Esophagus muscularis mucosa (tissue), 4 donors: ENCODE measurements around the gene KIF5C. TPM values are rescaled to one million over a fixed set of nuclear protein-coding genes. Genes with fewer than 3 reads are reported as not detected.

Experiments
- DNase-seq: peaks from one replicate; pipeline ENCODE4 v3.0.0-alpha.2; 2017; ENCODE audit errors: extremely low spot score
- H3K27ac ChIP-seq, 4 donors: fragments of 200-600 bp; sonication (generic); replicated peaks in 1 of 4; 1 replicate in 3 of 4; 2 replicates in 1 of 4; pipeline ENCODE4 v1.5.1; 2016 to 2019; ENCODE audit warnings: mild to moderate bottlenecking in 1 of 4
- H3K27me3 ChIP-seq, 4 donors: fragments of 200-600 bp; sonication (generic); one replicate each; pipeline versions ENCODE4 v1.5.1 to v1.6.0; 2016 to 2019
- H3K36me3 ChIP-seq, 4 donors: fragments of 200-600 bp; sonication (generic); one replicate each; pipeline ENCODE4 v1.5.1; 2016 to 2019
- H3K4me1 ChIP-seq, 4 donors: fragments of 200-600 bp; sonication (generic); one replicate each; pipeline ENCODE4 v1.5.1; 2016 to 2019
- H3K4me3 ChIP-seq, 4 donors: fragments of 200-600 bp; sonication (generic); 1 replicate in 2 of 4; 2 replicates in 2 of 4; pipeline ENCODE4 v1.5.1; 2016 to 2019; ENCODE audit warnings: mild to moderate bottlenecking in 4 of 4, moderate library complexity in 1 of 4
- H3K9me3 ChIP-seq, 4 donors: fragments of 200-600 bp; sonication (generic); 1 replicate in 3 of 4; 2 replicates in 1 of 4; pipeline ENCODE4 v1.5.1; 2016 to 2019
- EP300 ChIP-seq: sonication (generic); formaldehyde crosslinking; IDR thresholded peaks from one replicate; pipeline ENCODE4 v1.6.1; 2017; ENCODE audit warnings: antibody characterized with exemption
- POLR2A ChIP-seq: fragments of 450-650 bp; IDR thresholded peaks from one replicate; pipeline ENCODE4 v1.6.1; 2017; ENCODE audit warnings: antibody characterized with exemption, moderate library complexity, mild to moderate bottlenecking, low read depth
- POLR2AphosphoS5 ChIP-seq, 2 donors: sonication (generic); formaldehyde crosslinking; IDR thresholded peaks; one replicate each; pipeline ENCODE4 v1.6.1; 2017; ENCODE audit warnings: antibody characterized with exemption in 2 of 2
- WGBS: methylation state at CpG from one replicate; pipeline ENCODE4 v1.1.5; 2018; 5-methylcytosine and 5-hydroxymethylcytosine counted together
- intact Hi-C: fragments of 100-400 bp; cut with DNase I; formaldehyde crosslinking; loops from one replicate; pipeline ENCODE4 v1.15.1; 2023
- total RNA-seq, 4 donors: library from RNA; depleted of rRNA; stranded (reverse); fragments of >200 nt; gene quantifications; one replicate each; pipeline versions ENCODE4 v1.1.0 to v1.2.1, GENCODE V29; 2016
- TF ChIP-seq, protein P1 (sequence below), 3 experiments: fragments of 200-600 bp in 2 of 3; fragments of 450-650 bp in 1 of 3; sonication (generic) in 2 of 3; IDR thresholded peaks; one replicate each; pipeline ENCODE4 v1.5.1; 2017 to 2019; ENCODE audit warnings: antibody characterized with exemption in 3 of 3, mild to moderate bottlenecking in 2 of 3, moderate library complexity in 1 of 3

The KIF5C gene
- total RNA-seq, 4 donors from 2014 or later = 2.9 to 4.6 (median 3.2) TPM

GRCh38 chr2:148876595-148877402 is 1.8 kb downstream of the KIF5C start:
- Histone ChIP-seq H3K27me3 (peaks cover 0 to 42% (median 18%) of the 10 kb centered on the region in 4 donors), H3K27ac (no peak overlapping the region), H3K9me3 (peaks cover 0 to 6% (median 3%) of the 10 kb centered on the region in 4 donors), H3K4me1 (peaks cover 21 to 32% (median 29%) of the 10 kb centered on the region in 4 donors), H3K36me3 (no peaks in the 10 kb centered on the region), H3K4me3 (peak overlapping the region; percentile 57 to 69 (median 62))
- 51% methylated on average over 11 of the region's 34 CpGs for WGBS
- TF ChIP-seq, protein P1, sequence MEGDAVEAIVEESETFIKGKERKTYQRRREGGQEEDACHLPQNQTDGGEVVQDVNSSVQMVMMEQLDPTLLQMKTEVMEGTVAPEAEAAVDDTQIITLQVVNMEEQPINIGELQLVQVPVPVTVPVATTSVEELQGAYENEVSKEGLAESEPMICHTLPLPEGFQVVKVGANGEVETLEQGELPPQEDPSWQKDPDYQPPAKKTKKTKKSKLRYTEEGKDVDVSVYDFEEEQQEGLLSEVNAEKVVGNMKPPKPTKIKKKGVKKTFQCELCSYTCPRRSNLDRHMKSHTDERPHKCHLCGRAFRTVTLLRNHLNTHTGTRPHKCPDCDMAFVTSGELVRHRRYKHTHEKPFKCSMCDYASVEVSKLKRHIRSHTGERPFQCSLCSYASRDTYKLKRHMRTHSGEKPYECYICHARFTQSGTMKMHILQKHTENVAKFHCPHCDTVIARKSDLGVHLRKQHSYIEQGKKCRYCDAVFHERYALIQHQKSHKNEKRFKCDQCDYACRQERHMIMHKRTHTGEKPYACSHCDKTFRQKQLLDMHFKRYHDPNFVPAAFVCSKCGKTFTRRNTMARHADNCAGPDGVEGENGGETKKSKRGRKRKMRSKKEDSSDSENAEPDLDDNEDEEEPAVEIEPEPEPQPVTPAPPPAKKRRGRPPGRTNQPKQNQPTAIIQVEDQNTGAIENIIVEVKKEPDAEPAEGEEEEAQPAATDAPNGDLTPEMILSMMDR (IDR thresholded peaks at IDR 0.05) = no peak
- intact Hi-C loops = no loop called here
- no peak for DNase-seq

DNA sequence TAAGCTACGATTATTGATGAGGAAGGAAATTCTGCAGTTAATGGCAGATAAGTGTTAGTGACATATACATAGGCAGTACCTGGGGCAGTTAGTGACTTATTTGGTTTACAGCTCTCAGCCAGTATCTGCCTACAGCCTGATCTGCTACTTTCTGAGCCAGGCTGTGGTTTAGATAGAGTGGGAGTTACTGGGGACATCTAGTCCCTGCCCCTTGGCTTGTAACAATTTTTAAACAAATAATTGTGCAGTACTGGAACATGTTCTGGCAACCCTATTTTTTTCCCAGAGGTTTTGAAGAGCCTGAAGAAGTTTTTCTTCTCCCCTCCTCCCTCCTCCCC is 2.3 kb downstream of the KIF5C start:
- DNase-seq = no peak
- intact Hi-C loops = no loop called here
- no peak for TF ChIP-seq POLR2AphosphoS5 (IDR thresholded peaks at IDR 0.05)
- TF ChIP-seq, protein P1 (IDR thresholded peaks at IDR 0.05) = no peak
- no peak for TF ChIP-seq POLR2A
- Histone ChIP-seq H3K27ac (no peak overlapping the region), H3K27me3 (peaks cover 0 to 42% (median 18%) of the 10 kb centered on the region in 4 donors), H3K9me3 (peaks cover 0 to 6% (median 3%) of the 10 kb centered on the region in 4 donors), H3K4me1 (peaks cover 21 to 32% (median 29%) of the 10 kb centered on the region in 4 donors), H3K36me3 (no peaks in the 10 kb centered on the region), H3K4me3 (no peak overlapping the region)
- 58% methylated on average over 1 of the region's 1 CpG for WGBS

DNA sequence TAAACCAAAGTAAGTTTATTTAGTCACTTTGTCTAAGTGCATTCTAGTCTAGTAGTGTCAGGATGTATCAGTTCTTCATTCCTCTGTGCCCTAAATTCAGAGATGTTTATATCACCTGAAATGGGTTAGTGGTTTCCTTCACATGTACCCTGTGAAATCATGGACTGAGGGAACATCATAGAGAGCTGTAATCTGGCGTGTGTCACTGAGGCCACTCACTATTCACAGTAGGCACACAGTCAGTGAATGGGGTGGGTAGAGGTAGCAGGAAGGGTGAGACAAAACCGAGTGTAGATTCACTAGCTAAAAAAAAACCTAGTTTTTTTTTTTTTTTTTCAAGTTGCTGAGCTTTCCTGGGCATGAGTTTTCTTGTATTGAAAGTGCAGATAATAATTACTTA is 5.6 kb downstream of the KIF5C start:
- Histone ChIP-seq H3K36me3 (no peaks in the 10 kb centered on the region), H3K4me1 (peaks cover 15 to 20% (median 18%) of the 10 kb centered on the region in 4 donors), H3K4me3 (no peak overlapping the region), H3K27me3 (peaks cover 0 to 15% (median 9%) of the 10 kb centered on the region in 4 donors), H3K9me3 (peaks cover 0 to 6% (median 3%) of the 10 kb centered on the region in 4 donors), H3K27ac (no peak overlapping the region)
- TF ChIP-seq, protein P1 (IDR thresholded peaks at IDR 0.05) = no peak
- TF ChIP-seq POLR2AphosphoS5 (IDR thresholded peaks at IDR 0.05) = no peak
- TF ChIP-seq POLR2A = no peak
- TF ChIP-seq EP300 = no peak
- intact Hi-C loops = no loop called here
- 88% methylated on average over 2 of the region's 2 CpGs for WGBS
- no peak for DNase-seq

- no peak for TF ChIP-seq EP300
- H3K4me3 ChIP-seq = no peak overlapping the region
- H3K4me1 ChIP-seq = peaks cover under 1 to 6% (median 4%) of the 10 kb centered on the region in 4 donors
- no peaks in the 10 kb centered on the region for H3K36me3 ChIP-seq
- WGBS = 95% methylated on average over 9 of the region's 9 CpGs
- intact Hi-C loops = no loop called here
- H3K9me3 ChIP-seq = peaks cover 0 to 6% (median 3%) of the 10 kb centered on the region in 4 donors
- peaks cover 0 to under 1% (median 0%) of the 10 kb centered on the region in 4 donors for H3K27me3 ChIP-seq
- no peak for DNase-seq
- H3K27ac ChIP-seq = no peak overlapping the region
Observed at GRCh38 chr2:148882051-148882450, 7.0 kb downstream of the KIF5C start.

- no peak for TF ChIP-seq POLR2A
- no peak for TF ChIP-seq EP300
- TF ChIP-seq, protein P1 (IDR thresholded peaks at IDR 0.05) = no peak
- no peak for TF ChIP-seq POLR2AphosphoS5 (IDR thresholded peaks at IDR 0.05)
- Histone ChIP-seq H3K27me3 (peaks cover 0 to 24% (median 7%) of the 10 kb centered on the region in 4 donors), H3K9me3 (peaks cover 0 to 5% (median 2%) of the 10 kb centered on the region in 4 donors), H3K4me3 (no peak overlapping the region), H3K36me3 (no peaks in the 10 kb centered on the region), H3K27ac (no peak overlapping the region), H3K4me1 (peaks cover 0 to 13% (median 11%) of the 10 kb centered on the region in 4 donors)
- intact Hi-C loops = no loop called here
- DNase-seq = no peak
- WGBS = 95% methylated on average over 10 of the region's 10 CpGs
Observed at GRCh38 chr2:148885209-148885608, 10.2 kb downstream of the KIF5C start.
